HepG2 (cell line): Measurements from ENCODE around the gene ZNF367. TPM values are rescaled to one million over a fixed set of nuclear protein-coding genes. Genes with fewer than 3 reads are reported as not detected.

Source experiments
- AKNA ChIP-seq: sonication (generic); formaldehyde crosslinking; IDR thresholded peaks from 2 replicates; pipeline ENCODE4 v1.4.0; 2020; ENCODE audit warnings: missing genetic modification reagents, borderline replicate concordance
- ATRX ChIP-seq: sonication (generic); formaldehyde crosslinking; IDR thresholded peaks from 2 replicates; pipeline ENCODE4 v1.4.0; 2020; ENCODE audit warnings: missing genetic modification reagents, borderline replicate concordance
- FLYWCH1 ChIP-seq: sonication (generic); formaldehyde crosslinking; IDR thresholded peaks from 2 replicates; pipeline ENCODE4 v1.8.1; 2023; ENCODE audit warnings: mild to moderate bottlenecking, missing genetic modification reagents
- FOXA1 ChIP-seq, 2 experiments: fragments of 450-650 bp in 1 of 2; sonication (generic) in 1 of 2; formaldehyde crosslinking in 1 of 2; IDR thresholded peaks; 2 replicates each; pipeline versions ENCODE4 v1.4.0 to v1.6.1; 2016 to 2020; ENCODE audit warnings: missing genetic modification reagents in 1 of 2
- HMGA1 ChIP-seq: sonication (generic); formaldehyde crosslinking; conservative IDR thresholded peaks from 2 replicates; pipeline ENCODE4 v1.4.0; 2020; ENCODE audit warnings: missing genetic modification reagents
- ISL2 ChIP-seq: sonication (generic); formaldehyde crosslinking; IDR thresholded peaks from 2 replicates; pipeline ENCODE4 v1.5.0; 2020; ENCODE audit warnings: missing genetic modification reagents
- LBX2 ChIP-seq: sonication (generic); formaldehyde crosslinking; IDR thresholded peaks from 2 replicates; pipeline ENCODE4 v1.5.0; 2020; ENCODE audit warnings: missing genetic modification reagents, mild to moderate bottlenecking, borderline replicate concordance
- RARA ChIP-seq: IDR thresholded peaks from 2 replicates; pipeline ENCODE4 v1.6.1; 2016; ENCODE audit warnings: missing genetic modification reagents, missing compliant biosample characterization
- SOX5 ChIP-seq: IDR thresholded peaks from 2 replicates; pipeline ENCODE4 v1.6.1; 2016; ENCODE audit warnings: borderline replicate concordance
- SOX6 ChIP-seq, 2 experiments: fragments of 450-650 bp in 1 of 2; sonication (generic) in 1 of 2; formaldehyde crosslinking in 1 of 2; IDR thresholded peaks; 2 replicates each; pipeline versions ENCODE4 v1.4.0 to v1.6.1; 2017 to 2020; ENCODE audit warnings: antibody characterized with exemption in 1 of 2, mild to moderate bottlenecking in 1 of 2, missing genetic modification reagents in 1 of 2
- SYNCRIP ChIP-seq: fragments of 200-400 bp; formaldehyde crosslinking; IDR thresholded peaks from 2 replicates; pipeline ENCODE4 v1.6.1; 2018; ENCODE audit warnings: mild to moderate bottlenecking, low read depth, low read length; ENCODE audit not compliant: insufficient read depth
- TARDBP ChIP-seq: sonication (generic); formaldehyde crosslinking; IDR thresholded peaks from 2 replicates; pipeline ENCODE4 v1.8.0; 2022; ENCODE audit warnings: mild to moderate bottlenecking, missing genetic modification reagents
- USF2 ChIP-seq, 2 experiments: sonication (generic) in 1 of 2; formaldehyde crosslinking in 1 of 2; IDR thresholded peaks; 2 replicates each; pipeline versions ENCODE4 v1.5.1 to v1.6.1; 2011 to 2020; ENCODE audit warnings: borderline replicate concordance in 1 of 2, low read depth in 1 of 2, low read length in 1 of 2, mild to moderate bottlenecking in 1 of 2, missing genetic modification reagents in 1 of 2, moderate library complexity in 1 of 2
- ZFP36L2 ChIP-seq: sonication (generic); formaldehyde crosslinking; IDR thresholded peaks from 2 replicates; pipeline ENCODE4 v1.4.0; 2020; ENCODE audit warnings: missing genetic modification reagents
- ZGPAT ChIP-seq: IDR thresholded peaks from 2 replicates; pipeline ENCODE4 v1.6.1; 2016; ENCODE audit warnings: mild to moderate bottlenecking
- ZNF136 ChIP-seq: sonication (generic); formaldehyde crosslinking; IDR thresholded peaks from 2 replicates; pipeline ENCODE4 v1.8.1; 2022; ENCODE audit warnings: low read depth, mild to moderate bottlenecking, moderate library complexity, missing genetic modification reagents
- ZNF44 ChIP-seq: sonication (generic); formaldehyde crosslinking; IDR thresholded peaks from 2 replicates; pipeline ENCODE4 v1.5.1; 2020; ENCODE audit warnings: mild to moderate bottlenecking, missing genetic modification reagents
- ZNF558 ChIP-seq: sonication (generic); formaldehyde crosslinking; IDR thresholded peaks from 2 replicates; pipeline ENCODE4 v1.9.0; 2022; ENCODE audit warnings: mild to moderate bottlenecking, missing genetic modification reagents, borderline replicate concordance
- ZNF672 ChIP-seq: sonication (generic); formaldehyde crosslinking; IDR thresholded peaks from 2 replicates; pipeline ENCODE4 v1.8.1; 2022; ENCODE audit warnings: missing genetic modification reagents
- ZNF747 ChIP-seq: sonication (generic); formaldehyde crosslinking; IDR thresholded peaks from 2 replicates; pipeline ENCODE4 v1.8.1; 2023; ENCODE audit warnings: missing genetic modification reagents, mild to moderate bottlenecking, borderline replicate concordance
- polyA plus RNA-seq, 8 experiments: library from polyadenylated mRNA; depleted of rRNA in 3 of 8; stranded (reverse) in 7 of 8; unstranded in 1 of 8; fragments of >200 nt; fragmentation: Illumina TruSeq in 4 of 8; extraction: Trizol in 4 of 8; gene quantifications; 2 replicates each; pipeline versions ENCODE4 v1.2.1 to v1.2.3, GENCODE V29; 2011 to 2016; ENCODE audit warnings: low read depth in 4 of 8, missing spikeins in 1 of 8, mixed read lengths in 1 of 8; ENCODE audit not compliant: insufficient read depth in 1 of 8
- total RNA-seq, 5 experiments: library from RNA; depleted of rRNA; stranded (reverse); fragments of >200 nt; fragmentation: Illumina TruSeq; extraction: Trizol; gene quantifications; 2 replicates each; pipeline ENCODE4 v1.2.3, GENCODE V29; 2016; ENCODE audit warnings: low read depth in 1 of 5

Gene ZNF367
- total and polyA plus RNA-seq, 2 of the 13 experiments (the other 11 are each of a cell fraction or from before 2014, with no cell fraction given): 2.9 to 7.7 TPM

- TF ChIP-seq AKNA (no peak), SYNCRIP (no peak), ZNF44 (CRISPR knock-in tag) (no peak), ZNF747 (CRISPR knock-in tag) (no peak), ZNF136 (peak; percentile 78; the same call in 1 of the 2 replicates), TARDBP (CRISPR knock-in tag) (no peak), ATRX (no peak), ZFP36L2 (CRISPR knock-in tag) (no peak), USF2 (IDR thresholded peaks at IDR 0.05; ENCODE audit: low read depth, low read length) (no peak), USF2 (CRISPR knock-in tag; IDR thresholded peaks at IDR 0.05; ENCODE audit: borderline replicate concordance) (no peak), SOX5 (peak; percentile 77; the same call in 1 of the 2 replicates), ISL2 (CRISPR knock-in tag) (no peak), SOX6 (IDR thresholded peaks at IDR 0.05) (no peak), SOX6 (CRISPR knock-in tag; IDR thresholded peaks at IDR 0.05) (peak; percentile 69), ZGPAT (CRISPR knock-in tag) (peak; percentile 24; the same call in 1 of the 2 replicates), ZNF672 (no peak), HMGA1 (CRISPR knock-in tag) (no peak), RARA (0 out of 2 replicates have a peak, but pooled peaks have one; percentile 35), ZNF558 (CRISPR knock-in tag) (no peak), FOXA1 (IDR thresholded peaks at IDR 0.05) (no peak), FOXA1 (CRISPR knock-in tag; IDR thresholded peaks at IDR 0.05) (peak; percentile 63; the same call in 1 of the 2 replicates), FLYWCH1 (CRISPR knock-in tag) (no peak), LBX2 (CRISPR knock-in tag) (no peak)
Measured at GRCh38 chr9:96435345-96435744, 17.2 kb upstream of the ZNF367 start (continued).
